WTC11 (cell line): ENCODE data around the gene AIDA. TPM values are rescaled to one million over a fixed set of nuclear protein-coding genes. Genes with fewer than 3 reads are reported as not detected.

Experiments
- ATAC-seq: fragments of 200-7000 bp; cut with Tn5 transposase; 2 replicates; pipeline ENCODE4 v1.10.0; 2021; ENCODE audit warnings: mild to moderate bottlenecking, moderate library complexity
- CTCF ChIA-PET: fragments of 300-600 bp; sonication (Branson Sonifier 250); formaldehyde crosslinking; loops from one replicate; lab custom pipeline; 2021; ENCODE audit warnings: antibody characterized with exemption; lab: Charles Lee
- POLR2A ChIA-PET: fragments of 350-600 bp; sonication (Branson Sonifier 250); formaldehyde crosslinking; loops from one replicate; lab custom pipeline; 2021; ENCODE audit warnings: antibody characterized with exemption; lab: Charles Lee
- DNase-seq: peaks from one replicate; pipeline ENCODE4 v3.0.0; 2021; ENCODE audit warnings: low spot score
- H3K27ac Mint-ChIP-seq: 2 replicates; pipeline ENCODE4 v1.8.0; 2021; ENCODE audit warnings: mixed read lengths
- H3K27me3 Mint-ChIP-seq: 2 replicates; pipeline ENCODE4 v1.8.0; 2021; ENCODE audit warnings: low read depth, mild to moderate bottlenecking, moderate library complexity, mixed read lengths
- H3K36me3 Mint-ChIP-seq: 2 replicates; pipeline ENCODE4 v1.8.0; 2021; ENCODE audit warnings: mixed read lengths
- H3K4me1 Mint-ChIP-seq: 2 replicates; pipeline ENCODE4 v1.8.0; 2022; ENCODE audit warnings: mixed read lengths
- H3K4me3 Mint-ChIP-seq: 2 replicates; pipeline ENCODE4 v1.8.0; 2021; ENCODE audit warnings: mild to moderate bottlenecking, moderate library complexity, mixed read lengths
- H3K9me3 Mint-ChIP-seq: 2 replicates; pipeline ENCODE4 v1.8.0; 2021; ENCODE audit warnings: mixed read lengths
- CDX4 ChIP-seq: fragments of 250-450 bp; sonication (Bioruptor Pico); IDR thresholded peaks from 2 replicates; pipeline ENCODE4 v1.9.0; 2021; ENCODE audit warnings: moderate library complexity, mild to moderate bottlenecking, inconsistent platforms, borderline replicate concordance
- EMX1 ChIP-seq: fragments of 250-450 bp; sonication (Bioruptor Pico); IDR thresholded peaks from 2 replicates; pipeline ENCODE4 v1.8.0; 2021; ENCODE audit warnings: mild to moderate bottlenecking
- ESRRA ChIP-seq: sonication (generic); formaldehyde crosslinking; IDR thresholded peaks from 2 replicates; pipeline ENCODE4 v1.8.1; 2022; ENCODE audit warnings: mild to moderate bottlenecking, missing genetic modification reagents, borderline replicate concordance
- JAZF1 ChIP-seq: fragments of 250-450 bp; sonication (Bioruptor Pico); IDR thresholded peaks from 2 replicates; pipeline ENCODE4 v1.9.0; 2021; ENCODE audit warnings: moderate library complexity, mild to moderate bottlenecking, inconsistent platforms
- MLX ChIP-seq: sonication (generic); formaldehyde crosslinking; IDR thresholded peaks from 2 replicates; pipeline ENCODE4 v1.8.1; 2023; ENCODE audit warnings: mild to moderate bottlenecking, missing genetic modification reagents, moderate library complexity
- NR2C2 ChIP-seq: sonication (generic); formaldehyde crosslinking; IDR thresholded peaks from 2 replicates; pipeline ENCODE4 v1.8.0; 2022; ENCODE audit warnings: mild to moderate bottlenecking, missing genetic modification reagents
- PREB ChIP-seq: sonication (generic); formaldehyde crosslinking; IDR thresholded peaks from 2 replicates; pipeline ENCODE4 v1.8.1; 2022; ENCODE audit warnings: mild to moderate bottlenecking, missing genetic modification reagents, moderate library complexity, borderline replicate concordance
- TCF7 ChIP-seq: sonication (generic); formaldehyde crosslinking; IDR thresholded peaks from 2 replicates; pipeline ENCODE4 v1.8.0; 2022; ENCODE audit warnings: mild to moderate bottlenecking, low read depth, missing genetic modification reagents, moderate library complexity
- TEAD4 ChIP-seq: sonication (generic); formaldehyde crosslinking; IDR thresholded peaks from 2 replicates; pipeline ENCODE4 v1.8.0; 2022; ENCODE audit warnings: mild to moderate bottlenecking, missing genetic modification reagents
- TP53 ChIP-seq: sonication (generic); formaldehyde crosslinking; IDR thresholded peaks from 2 replicates; pipeline ENCODE4 v1.8.1; 2023; ENCODE audit warnings: mild to moderate bottlenecking, missing genetic modification reagents
- ZNF219 ChIP-seq: sonication (generic); formaldehyde crosslinking; IDR thresholded peaks from 2 replicates; pipeline ENCODE4 v1.8.0; 2023; ENCODE audit warnings: missing genetic modification reagents, mild to moderate bottlenecking, borderline replicate concordance
- ZSCAN18 ChIP-seq: fragments of 250-450 bp; sonication (Bioruptor Pico); IDR thresholded peaks from 2 replicates; pipeline ENCODE4 v2.1.2; 2022; ENCODE audit warnings: mild to moderate bottlenecking, moderate library complexity
- total RNA-seq: library from RNA; stranded (reverse); gene quantifications from 3 replicates; pipeline ENCODE4 v1.2.3, GENCODE V29; 2021
- TF ChIP-seq, protein P1 (sequence below): sonication (generic); formaldehyde crosslinking; IDR thresholded peaks from 2 replicates; pipeline ENCODE4 v1.8.1; 2022; ENCODE audit warnings: mild to moderate bottlenecking, moderate library complexity, missing genetic modification reagents
- TF ChIP-seq, protein P2 (sequence below): sonication (generic); formaldehyde crosslinking; IDR thresholded peaks from 2 replicates; pipeline ENCODE4 v1.8.0; 2022; ENCODE audit warnings: mild to moderate bottlenecking, missing genetic modification reagents
- TF ChIP-seq, protein P3 (sequence below): sonication (generic); formaldehyde crosslinking; IDR thresholded peaks from 2 replicates; pipeline ENCODE4 v1.8.0; 2022; ENCODE audit warnings: mild to moderate bottlenecking, missing genetic modification reagents
- TF ChIP-seq, protein P4 (sequence below): sonication (generic); formaldehyde crosslinking; IDR thresholded peaks from 2 replicates; pipeline ENCODE4 v1.8.1; 2023; ENCODE audit warnings: mild to moderate bottlenecking, moderate library complexity, missing genetic modification reagents

Gene AIDA
- total RNA-seq, 1 experiment from 2014 or later, result 81.2 TPM

DNA sequence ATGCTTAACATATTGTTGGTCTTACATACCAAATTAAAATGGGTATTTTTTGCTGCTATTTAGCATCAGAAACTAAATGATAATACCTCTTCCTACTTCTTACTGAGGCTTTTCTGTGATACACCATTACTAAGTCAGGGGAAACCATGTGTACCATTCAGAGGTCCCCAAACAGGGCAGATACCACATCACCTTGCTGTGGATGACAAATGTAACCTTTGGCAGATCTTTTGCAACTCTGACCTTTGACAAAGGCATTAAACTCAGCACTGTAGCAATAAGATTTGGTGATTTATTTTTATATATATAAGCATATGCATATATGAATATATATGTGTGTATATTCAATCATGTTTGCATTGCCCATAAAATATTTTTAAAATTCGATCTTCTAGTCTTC is 27.6 kb upstream of the AIDA start:
- no peak overlapping the region for H3K27ac Mint-ChIP-seq
- DNase-seq (no peak), ATAC-seq (no peak)
- H3K4me1 Mint-ChIP-seq, result peaks cover 2% of the 10 kb centered on the region; the same call in 1 of the 2 replicates
- no peak for TF ChIP-seq TEAD4 (CRISPR knock-in tag)
- POLR2A ChIA-PET, result no interaction called here
- no peak overlapping the region for H3K4me3 Mint-ChIP-seq
- H3K9me3 Mint-ChIP-seq, result no peaks in the 10 kb centered on the region
- H3K36me3 Mint-ChIP-seq, result no peaks in the 10 kb centered on the region
- H3K27me3 Mint-ChIP-seq, result no peaks in the 10 kb centered on the region
- CTCF ChIA-PET, result no interaction called here

DNA sequence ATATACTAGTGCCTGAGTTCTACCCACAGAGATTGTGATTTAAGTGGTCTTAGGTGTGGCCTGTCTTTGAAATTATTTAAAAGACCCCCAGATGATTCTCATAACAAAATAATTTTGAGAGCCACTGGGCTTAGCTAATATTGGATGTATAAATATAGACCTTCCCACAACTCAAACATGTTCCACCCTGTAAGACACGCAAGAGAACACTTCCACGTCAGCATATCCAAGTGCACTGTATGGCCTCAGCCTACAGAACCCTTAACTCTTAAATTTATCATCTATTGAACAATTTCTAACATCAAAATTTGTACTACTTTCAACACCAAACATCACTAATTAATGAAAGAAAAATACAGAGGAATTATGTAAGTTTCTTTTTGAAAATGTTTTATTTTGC is 27.2 kb upstream of the AIDA start:
- TF ChIP-seq, protein P1, sequence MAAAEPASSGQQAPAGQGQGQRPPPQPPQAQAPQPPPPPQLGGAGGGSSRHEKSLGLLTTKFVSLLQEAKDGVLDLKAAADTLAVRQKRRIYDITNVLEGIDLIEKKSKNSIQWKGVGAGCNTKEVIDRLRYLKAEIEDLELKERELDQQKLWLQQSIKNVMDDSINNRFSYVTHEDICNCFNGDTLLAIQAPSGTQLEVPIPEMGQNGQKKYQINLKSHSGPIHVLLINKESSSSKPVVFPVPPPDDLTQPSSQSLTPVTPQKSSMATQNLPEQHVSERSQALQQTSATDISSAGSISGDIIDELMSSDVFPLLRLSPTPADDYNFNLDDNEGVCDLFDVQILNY (CRISPR knock-in tag), result no peak
- no peak for TF ChIP-seq ZNF219 (CRISPR knock-in tag)
- TF ChIP-seq, protein P2, sequence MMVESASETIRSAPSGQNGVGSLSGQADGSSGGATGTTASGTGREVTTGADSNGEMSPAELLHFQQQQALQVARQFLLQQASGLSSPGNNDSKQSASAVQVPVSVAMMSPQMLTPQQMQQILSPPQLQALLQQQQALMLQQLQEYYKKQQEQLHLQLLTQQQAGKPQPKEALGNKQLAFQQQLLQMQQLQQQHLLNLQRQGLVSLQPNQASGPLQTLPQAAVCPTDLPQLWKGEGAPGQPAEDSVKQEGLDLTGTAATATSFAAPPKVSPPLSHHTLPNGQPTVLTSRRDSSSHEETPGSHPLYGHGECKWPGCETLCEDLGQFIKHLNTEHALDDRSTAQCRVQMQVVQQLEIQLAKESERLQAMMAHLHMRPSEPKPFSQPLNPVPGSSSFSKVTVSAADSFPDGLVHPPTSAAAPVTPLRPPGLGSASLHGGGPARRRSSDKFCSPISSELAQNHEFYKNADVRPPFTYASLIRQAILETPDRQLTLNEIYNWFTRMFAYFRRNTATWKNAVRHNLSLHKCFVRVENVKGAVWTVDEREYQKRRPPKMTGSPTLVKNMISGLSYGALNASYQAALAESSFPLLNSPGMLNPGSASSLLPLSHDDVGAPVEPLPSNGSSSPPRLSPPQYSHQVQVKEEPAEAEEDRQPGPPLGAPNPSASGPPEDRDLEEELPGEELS, result no peak
- TF ChIP-seq ZSCAN18 (CRISPR knock-in tag), result no peak
- TF ChIP-seq EMX1, result no peak
- TF ChIP-seq CDX4 (CRISPR knock-in tag), result no peak
- TF ChIP-seq ESRRA (CRISPR knock-in tag), result no peak
- TF ChIP-seq NR2C2 (CRISPR knock-in tag), result no peak
- no peak for TF ChIP-seq JAZF1 (CRISPR knock-in tag)
- TF ChIP-seq, protein P3, sequence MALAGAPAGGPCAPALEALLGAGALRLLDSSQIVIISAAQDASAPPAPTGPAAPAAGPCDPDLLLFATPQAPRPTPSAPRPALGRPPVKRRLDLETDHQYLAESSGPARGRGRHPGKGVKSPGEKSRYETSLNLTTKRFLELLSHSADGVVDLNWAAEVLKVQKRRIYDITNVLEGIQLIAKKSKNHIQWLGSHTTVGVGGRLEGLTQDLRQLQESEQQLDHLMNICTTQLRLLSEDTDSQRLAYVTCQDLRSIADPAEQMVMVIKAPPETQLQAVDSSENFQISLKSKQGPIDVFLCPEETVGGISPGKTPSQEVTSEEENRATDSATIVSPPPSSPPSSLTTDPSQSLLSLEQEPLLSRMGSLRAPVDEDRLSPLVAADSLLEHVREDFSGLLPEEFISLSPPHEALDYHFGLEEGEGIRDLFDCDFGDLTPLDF (CRISPR knock-in tag), result no peak
- TF ChIP-seq PREB (CRISPR knock-in tag), result no peak
- TF ChIP-seq TP53 (CRISPR knock-in tag), result no peak
- TF ChIP-seq, protein P4, sequence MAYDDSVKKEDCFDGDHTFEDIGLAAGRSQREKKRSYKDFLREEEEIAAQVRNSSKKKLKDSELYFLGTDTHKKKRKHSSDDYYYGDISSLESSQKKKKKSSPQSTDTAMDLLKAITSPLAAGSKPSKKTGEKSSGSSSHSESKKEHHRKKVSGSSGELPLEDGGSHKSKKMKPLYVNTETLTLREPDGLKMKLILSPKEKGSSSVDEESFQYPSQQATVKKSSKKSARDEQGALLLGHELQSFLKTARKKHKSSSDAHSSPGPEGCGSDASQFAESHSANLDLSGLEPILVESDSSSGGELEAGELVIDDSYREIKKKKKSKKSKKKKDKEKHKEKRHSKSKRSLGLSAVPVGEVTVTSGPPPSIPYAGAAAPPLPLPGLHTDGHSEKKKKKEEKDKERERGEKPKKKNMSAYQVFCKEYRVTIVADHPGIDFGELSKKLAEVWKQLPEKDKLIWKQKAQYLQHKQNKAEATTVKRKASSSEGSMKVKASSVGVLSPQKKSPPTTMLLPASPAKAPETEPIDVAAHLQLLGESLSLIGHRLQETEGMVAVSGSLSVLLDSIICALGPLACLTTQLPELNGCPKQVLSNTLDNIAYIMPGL (CRISPR knock-in tag), result no peak
- no peak for TF ChIP-seq TCF7 (CRISPR knock-in tag)
- no peak for TF ChIP-seq MLX (CRISPR knock-in tag)
- TF ChIP-seq, all 79 proteins: peak for 0
- CTCF ChIA-PET, result interaction anchor here (1.2 to 1.4 kb wide), 3 partner anchors 351 to 394 kb away, joined by 4 to 8 read pairs (median 4); no protein-coding TSS in a partner anchor
- Mint-ChIP-seq H3K27me3 (no peaks in the 10 kb centered on the region), H3K27ac (no peak overlapping the region), H3K36me3 (peaks cover 3% of the 10 kb centered on the region; the same call in 1 of the 2 replicates), H3K4me3 (no peak overlapping the region), H3K9me3 (no peaks in the 10 kb centered on the region), H3K4me1 (peaks cover 2% of the 10 kb centered on the region; the same call in 1 of the 2 replicates)
- DNase-seq (no peak), ATAC-seq (no peak)
- POLR2A ChIA-PET, result no interaction called here
